ENCODE measurements around the gene TLR4. TPM values are rescaled to one million over a fixed set of nuclear protein-coding genes. Genes with fewer than 3 reads are reported as not detected.

The TLR4 gene
- total and polyA plus RNA-seq, 11 donors: 2.0 to 37.4 (median 10.3) TPM

- peak overlapping the region in 3 of 12 donors; percentile 5 to 87 (median 10) for H3K27ac ChIP-seq
- H3K36me3 ChIP-seq: no peaks in the 10 kb centered on the region
- H3K4me1 ChIP-seq: peaks cover 0 to 48% (median 30%) of the 10 kb centered on the region in 12 donors
- H3K27me3 ChIP-seq: no peaks in the 10 kb centered on the region
- no peaks in the 10 kb centered on the region for H3K9me3 ChIP-seq
- DNase-seq (no peak), ATAC-seq (peak in 3 of 4 donors; percentile 27 to 65 (median 41))
- H3K4me3 ChIP-seq: no peak overlapping the region
- 45 to 66% (median 55%) methylated on average over 2 of the region's 2 CpGs for WGBS, 4 donors
- intact Hi-C loops (cut with DNase I): no loop called here
- TF ChIP-seq, protein P1, sequence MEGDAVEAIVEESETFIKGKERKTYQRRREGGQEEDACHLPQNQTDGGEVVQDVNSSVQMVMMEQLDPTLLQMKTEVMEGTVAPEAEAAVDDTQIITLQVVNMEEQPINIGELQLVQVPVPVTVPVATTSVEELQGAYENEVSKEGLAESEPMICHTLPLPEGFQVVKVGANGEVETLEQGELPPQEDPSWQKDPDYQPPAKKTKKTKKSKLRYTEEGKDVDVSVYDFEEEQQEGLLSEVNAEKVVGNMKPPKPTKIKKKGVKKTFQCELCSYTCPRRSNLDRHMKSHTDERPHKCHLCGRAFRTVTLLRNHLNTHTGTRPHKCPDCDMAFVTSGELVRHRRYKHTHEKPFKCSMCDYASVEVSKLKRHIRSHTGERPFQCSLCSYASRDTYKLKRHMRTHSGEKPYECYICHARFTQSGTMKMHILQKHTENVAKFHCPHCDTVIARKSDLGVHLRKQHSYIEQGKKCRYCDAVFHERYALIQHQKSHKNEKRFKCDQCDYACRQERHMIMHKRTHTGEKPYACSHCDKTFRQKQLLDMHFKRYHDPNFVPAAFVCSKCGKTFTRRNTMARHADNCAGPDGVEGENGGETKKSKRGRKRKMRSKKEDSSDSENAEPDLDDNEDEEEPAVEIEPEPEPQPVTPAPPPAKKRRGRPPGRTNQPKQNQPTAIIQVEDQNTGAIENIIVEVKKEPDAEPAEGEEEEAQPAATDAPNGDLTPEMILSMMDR (IDR thresholded peaks at IDR 0.05): no peak
- TF ChIP-seq POLR2A (IDR thresholded peaks at IDR 0.05): no peak
These were observed 21.3 kb downstream of the TLR4 start for GRCh38 chr9:117725426-117725887.

DNA sequence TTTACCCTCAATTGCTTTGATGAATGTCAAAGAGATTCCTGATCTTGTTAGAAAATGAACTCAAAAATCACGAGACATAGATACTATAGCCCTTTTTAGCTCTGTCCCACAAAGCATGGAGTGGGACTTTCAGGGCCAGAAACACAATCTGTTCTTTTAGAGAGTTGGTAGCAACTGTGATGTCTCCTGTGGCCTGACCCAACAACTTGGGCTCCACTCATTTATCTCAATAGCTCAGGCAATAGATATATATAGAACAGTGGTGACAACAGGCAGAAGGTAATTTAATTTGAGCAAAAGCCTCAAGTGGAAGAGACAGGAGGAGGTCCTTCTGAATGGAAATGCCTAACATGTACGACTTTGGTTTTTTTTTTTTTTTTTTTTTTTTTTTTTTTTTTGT lies 25.2 kb downstream of the TLR4 start:
- Histone ChIP-seq H3K9me3 (no peaks in the 10 kb centered on the region), H3K27me3 (no peaks in the 10 kb centered on the region), H3K4me3 (no peak overlapping the region), H3K36me3 (no peaks in the 10 kb centered on the region), H3K27ac (peak overlapping the region in 1 of 12 donors; percentile 24), H3K4me1 (peaks cover 0 to 27% (median 8%) of the 10 kb centered on the region in 12 donors)
- 53 to 62% (median 60%) methylated on average over 2 of the region's 2 CpGs for whole genome bisulfite sequencing, 4 donors
- TF ChIP-seq, protein P1 (IDR thresholded peaks at IDR 0.05): no peak
- no peak for TF ChIP-seq POLR2A (IDR thresholded peaks at IDR 0.05)
- intact Hi-C loops (cut with DNase I): no loop called here
- DNase-seq (peak in 1 of 5 donors; percentile 27), ATAC-seq (peak in 3 of 4 donors; percentile 43 to 62 (median 60))

DNA sequence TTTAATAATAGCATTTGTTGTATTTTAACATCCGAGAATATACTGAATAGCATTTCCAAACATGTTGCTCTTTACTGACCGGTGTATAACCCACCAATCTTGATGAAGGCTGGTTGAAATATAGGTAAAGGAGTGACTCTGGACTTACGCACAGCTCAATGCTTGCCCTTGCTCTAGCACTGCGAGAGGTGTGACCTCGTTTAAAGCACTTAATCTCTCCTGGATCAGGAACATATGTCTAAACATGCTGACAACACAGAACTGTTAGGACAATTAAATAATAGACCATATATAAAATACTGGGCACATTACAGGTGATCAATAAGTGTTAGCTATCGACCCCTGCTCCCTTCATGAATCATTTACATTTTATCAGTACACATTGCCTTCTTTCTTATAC lies 28.3 kb downstream of the TLR4 start:
- no peaks in the 10 kb centered on the region for H3K36me3 ChIP-seq
- H3K27ac ChIP-seq: no peak overlapping the region
- H3K27me3 ChIP-seq: no peaks in the 10 kb centered on the region
- WGBS, 4 donors: 81 to 93% (median 87%) methylated on average over 6 of the region's 6 CpGs
- peaks cover 0 to 23% (median 4%) of the 10 kb centered on the region in 12 donors for H3K4me1 ChIP-seq
- H3K9me3 ChIP-seq: no peaks in the 10 kb centered on the region
- ATAC-seq (no peak), DNase-seq (no peak)
- no peak for TF ChIP-seq POLR2A (IDR thresholded peaks at IDR 0.05)
- no peak overlapping the region for H3K4me3 ChIP-seq
- intact Hi-C loops (cut with DNase I): no loop called here

DNA sequence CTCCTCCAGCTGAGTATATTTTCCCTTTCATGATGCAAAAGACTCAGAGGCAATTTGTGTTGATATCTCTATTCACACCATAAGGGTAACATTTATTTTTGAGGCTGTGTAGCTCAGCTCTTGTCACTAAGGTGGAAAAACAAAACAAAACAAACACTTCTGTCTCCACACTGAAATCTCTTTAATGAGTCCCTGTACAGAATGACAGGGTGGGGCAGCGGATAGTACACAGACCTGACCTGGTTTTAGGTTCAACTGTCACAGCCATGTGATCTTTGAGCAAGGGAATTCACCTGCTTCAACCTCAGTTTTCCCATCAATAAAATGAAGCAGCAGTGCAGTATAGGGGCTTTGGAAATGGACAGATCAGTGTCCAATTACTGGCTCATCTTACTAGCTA lies 29.3 kb downstream of the TLR4 start:
- intact Hi-C loops (cut with DNase I): no loop called here
- Histone ChIP-seq H3K36me3 (no peaks in the 10 kb centered on the region), H3K9me3 (no peaks in the 10 kb centered on the region), H3K27ac (peak overlapping the region in 2 of 12 donors; percentile 5 to 42), H3K4me3 (peak overlapping the region in 2 of 12 donors; percentile 6 to 19), H3K27me3 (no peaks in the 10 kb centered on the region), H3K4me1 (peaks cover 0 to 23% (median 4%) of the 10 kb centered on the region in 12 donors)
- TF ChIP-seq, protein P1 (IDR thresholded peaks at IDR 0.05): no peak
- no peak for TF ChIP-seq POLR2A (IDR thresholded peaks at IDR 0.05)
- WGBS, 4 donors: 55 to 87% (median 67%) methylated on average over 1 of the region's 1 CpG
- ATAC-seq: peak in 3 of 4 donors; percentile 74 to 84 (median 82)
- peak in 1 of 5 donors; percentile 28 for DNase-seq

GRCh38 chr9:117734082-117734481 lies 29.9 kb downstream of the TLR4 start:
- WGBS, 4 donors: 89 to 94% (median 91%) methylated on average over 3 of the region's 3 CpGs
- Histone ChIP-seq H3K27ac (no peak overlapping the region), H3K4me3 (no peak overlapping the region), H3K4me1 (peaks cover 0 to 23% (median 4%) of the 10 kb centered on the region in 12 donors), H3K9me3 (no peaks in the 10 kb centered on the region), H3K36me3 (no peaks in the 10 kb centered on the region), H3K27me3 (no peaks in the 10 kb centered on the region)
- intact Hi-C loops (cut with DNase I): no loop called here
- TF ChIP-seq, protein P1 (IDR thresholded peaks at IDR 0.05): no peak
- TF ChIP-seq POLR2A (IDR thresholded peaks at IDR 0.05): no peak
- DNase-seq (no peak), ATAC-seq (no peak)
